GM21786 (cell line): Measurements from ENCODE around the gene MLPH.
A peak's percentile ranks its signal among the peaks of the same experiment; 100 is the strongest.

Experiments used
- ATAC-seq: cut with Tn5 transposase; IDR thresholded peaks from one replicate; pipeline ENCODE4 v1.9.1; 2021; ENCODE audit not compliant: unreplicated experiment

MLPH gene

DNA sequence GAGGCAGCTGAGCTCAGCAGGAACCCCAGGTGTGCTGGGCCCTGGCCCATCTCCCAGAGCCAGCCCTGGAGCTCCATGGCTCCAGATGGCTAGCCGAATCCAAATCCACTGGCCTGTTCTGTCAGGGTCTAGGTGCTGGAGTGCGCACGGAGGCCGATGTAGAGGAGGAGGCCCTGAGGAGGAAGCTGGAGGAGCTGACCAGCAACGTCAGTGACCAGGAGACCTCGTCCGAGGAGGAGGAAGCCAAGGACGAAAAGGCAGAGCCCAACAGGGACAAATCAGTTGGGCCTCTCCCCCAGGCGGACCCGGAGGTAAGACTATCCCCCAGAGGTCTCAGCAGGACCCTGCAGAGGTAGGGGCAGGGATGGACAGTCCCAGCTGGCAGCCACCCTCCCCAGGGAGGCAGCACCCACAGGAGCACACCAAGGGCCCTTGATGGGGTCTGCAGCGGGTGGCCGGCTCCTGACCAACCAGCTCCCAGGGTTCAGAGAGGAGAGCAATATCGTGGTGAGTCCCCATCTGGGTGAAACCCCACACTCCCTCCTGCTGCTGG lies 53.2 kb downstream of the MLPH start:
- ATAC-seq, result no peak

DNA sequence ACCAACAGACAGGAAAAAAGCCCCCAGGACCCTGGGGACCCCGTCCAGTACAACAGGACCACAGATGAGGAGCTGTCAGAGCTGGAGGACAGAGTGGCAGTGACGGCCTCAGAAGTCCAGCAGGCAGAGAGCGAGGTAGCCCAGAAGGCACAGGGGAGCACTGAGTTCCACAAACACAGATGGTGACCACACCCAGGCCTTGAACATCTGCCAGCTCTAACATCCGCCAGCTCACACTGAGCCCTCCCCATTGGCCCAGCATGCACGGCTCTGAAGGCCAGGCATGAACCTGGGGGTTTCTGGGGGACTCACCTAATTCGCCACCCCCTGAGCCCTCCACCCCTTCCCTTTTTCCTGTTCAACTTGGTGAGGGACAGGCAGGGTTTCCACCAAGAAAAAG lies 53.8 kb downstream of the MLPH start:
- no peak for ATAC-seq

DNA sequence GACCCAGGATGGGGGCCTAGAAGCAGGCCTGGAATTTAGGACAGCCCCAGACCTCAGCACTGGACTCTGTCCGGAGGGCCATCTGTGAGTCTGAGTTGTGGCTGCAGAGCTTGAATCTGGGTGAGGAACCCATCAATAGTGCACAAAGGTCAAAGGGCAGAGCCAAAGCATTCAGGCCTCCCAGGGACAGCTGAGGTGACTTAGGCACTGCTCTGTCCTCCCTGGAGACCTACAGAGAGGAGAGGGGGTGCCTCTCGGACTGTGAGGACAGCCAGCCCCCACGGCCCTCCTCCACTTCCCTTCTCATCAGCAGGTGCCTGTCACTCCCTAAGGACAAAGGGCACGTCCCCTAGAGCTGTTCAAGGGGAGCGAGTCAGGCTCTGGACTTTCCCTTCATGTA lies 54.2 kb downstream of the MLPH start:
- ATAC-seq, result no peak

DNA sequence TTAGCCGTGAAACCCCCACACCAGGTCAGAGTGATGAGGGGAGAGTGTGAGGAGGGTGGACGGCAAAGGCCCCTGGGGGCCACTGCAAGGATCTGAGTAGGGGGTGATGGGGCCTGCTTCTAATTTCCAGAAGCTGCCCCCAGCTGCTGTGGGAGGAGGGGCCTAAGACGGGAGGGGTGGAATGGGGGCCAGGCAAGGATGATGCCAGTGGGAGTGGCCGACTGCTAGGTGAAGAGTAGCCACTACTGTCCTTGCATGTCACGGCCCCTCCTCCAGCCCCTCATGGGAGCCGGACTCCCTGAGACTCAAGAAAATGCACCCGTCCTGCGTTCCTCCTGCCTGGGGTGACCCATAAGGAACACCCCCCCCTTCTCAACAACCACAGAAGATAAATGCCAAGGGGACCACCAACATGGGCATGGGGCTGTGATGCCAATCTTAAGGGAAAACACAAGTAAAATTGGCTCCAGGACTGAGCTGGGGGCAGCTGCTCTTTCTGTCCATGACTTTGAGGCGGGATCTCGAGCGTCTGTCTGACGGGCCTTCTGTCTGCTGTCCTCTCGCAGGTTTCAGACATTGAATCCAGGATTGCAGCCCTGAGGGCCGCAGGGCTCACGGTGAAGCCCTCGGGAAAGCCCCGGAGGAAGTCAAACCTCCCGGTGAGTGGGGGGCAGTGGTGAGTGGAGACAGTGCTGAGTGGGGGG lies 55.1 kb downstream of the MLPH start:
- no peak for ATAC-seq

DNA sequence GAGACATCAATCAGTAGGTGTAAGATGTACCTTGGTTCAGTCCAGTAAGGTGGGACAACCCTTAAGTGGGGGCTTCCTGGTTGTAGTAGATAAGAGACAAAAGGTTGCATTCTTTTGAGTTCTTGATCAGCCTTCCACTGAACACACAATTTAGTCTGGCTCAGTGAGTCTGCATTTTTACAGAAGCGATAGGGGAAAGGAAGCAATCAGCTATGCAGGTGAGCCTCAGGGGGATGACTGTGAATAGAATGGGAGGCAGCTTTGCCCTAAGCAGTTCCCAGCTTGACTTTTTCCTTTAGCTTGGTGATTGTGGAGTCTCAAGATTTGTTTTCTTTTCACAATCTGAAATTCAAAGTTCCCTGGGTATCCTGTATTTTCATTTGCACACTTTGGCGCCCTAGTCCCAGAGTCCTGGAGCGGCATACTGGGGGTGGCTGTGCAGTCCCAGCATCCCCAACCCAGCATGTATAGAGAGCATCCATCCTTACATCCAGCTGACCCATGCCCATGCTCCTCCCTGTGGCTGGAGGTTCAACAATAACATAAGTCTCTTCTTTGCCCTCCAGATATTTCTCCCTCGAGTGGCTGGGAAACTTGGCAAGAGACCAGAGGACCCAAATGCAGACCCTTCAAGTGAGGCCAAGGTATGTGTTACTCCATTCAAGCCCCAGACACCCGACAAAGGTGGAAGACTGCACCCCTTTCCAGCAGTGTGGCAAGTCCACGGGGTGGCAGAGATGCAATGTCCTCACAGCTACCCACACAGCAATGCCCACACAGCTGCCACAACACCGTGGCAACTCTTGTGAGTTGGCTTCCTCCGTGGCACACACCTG lies 59.2 kb downstream of the MLPH start:
- no peak for ATAC-seq

DNA sequence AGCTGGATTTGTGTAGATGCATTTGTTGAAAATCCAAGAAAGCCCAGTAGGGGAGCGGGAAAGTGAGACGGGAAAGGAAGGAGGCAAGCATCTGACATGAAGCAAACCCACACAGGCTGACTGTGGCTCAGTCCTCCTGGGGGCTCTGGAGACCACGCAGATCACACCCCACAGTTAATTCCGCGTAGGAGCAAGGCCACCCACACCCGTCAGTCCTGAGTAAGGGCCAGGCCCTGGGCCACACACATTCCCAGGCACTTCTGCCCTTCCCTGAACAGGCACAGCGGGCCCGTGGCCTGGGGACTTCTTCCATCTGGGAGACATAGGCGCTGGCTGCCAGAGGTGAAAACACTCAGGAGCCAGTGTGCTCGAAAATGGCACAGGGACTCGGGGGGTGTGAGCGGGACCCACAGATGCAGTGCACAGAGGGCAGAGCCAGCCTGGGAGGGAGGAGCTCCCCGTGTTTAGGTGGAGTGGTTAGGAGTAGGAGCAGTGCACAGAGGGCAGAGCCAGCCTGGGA lies 59.9 kb downstream of the MLPH start:
- no peak for ATAC-seq

DNA sequence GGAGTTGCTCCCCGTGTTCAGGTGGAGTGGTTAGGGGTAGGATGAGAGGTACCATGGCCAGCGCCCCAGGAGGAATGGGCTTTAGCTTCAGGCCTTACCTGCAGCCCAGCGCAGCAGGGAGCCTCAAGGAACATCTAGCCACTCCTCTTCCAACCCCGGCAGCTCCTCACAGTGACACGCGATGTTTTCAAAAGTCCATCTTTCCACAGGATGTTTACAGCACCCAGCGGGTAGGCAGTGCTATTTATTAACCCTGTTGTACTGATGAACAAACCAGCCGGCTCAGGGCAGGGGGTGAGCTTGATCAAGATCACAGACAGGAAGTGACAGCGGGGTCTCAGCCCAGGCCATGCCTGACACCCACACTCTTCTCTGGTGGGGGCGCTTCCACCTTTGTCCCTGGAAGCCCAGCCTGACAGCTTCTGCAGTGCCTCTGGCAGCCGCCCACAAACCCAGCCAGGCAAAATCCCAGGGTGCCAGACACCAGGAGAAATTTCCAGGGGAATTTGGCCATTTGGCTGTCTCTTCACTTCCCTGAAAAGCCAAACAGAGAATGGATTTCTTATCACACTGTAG lies 60.9 kb downstream of the MLPH start:
- ATAC-seq, result no peak

DNA sequence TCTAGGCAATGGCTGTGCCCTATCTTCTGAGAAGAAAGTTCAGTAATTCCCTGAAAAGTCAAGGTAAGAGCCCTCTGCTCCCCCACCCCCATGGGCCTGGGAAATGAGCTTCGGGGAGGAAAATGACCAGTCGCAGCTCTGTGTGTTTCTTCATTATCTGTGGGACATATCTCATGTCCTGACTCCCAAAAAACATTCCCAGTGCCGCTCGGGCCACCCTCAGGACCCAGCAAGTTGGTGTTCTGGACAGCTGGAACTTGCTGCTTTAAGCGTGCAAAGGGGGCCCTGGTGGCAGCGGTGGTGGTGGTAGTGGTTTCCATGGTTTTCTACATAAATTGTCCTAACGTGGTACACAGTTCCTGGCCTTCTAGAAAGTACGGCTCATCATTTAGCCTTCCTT lies 62.2 kb downstream of the MLPH start:
- ATAC-seq, result no peak

DNA sequence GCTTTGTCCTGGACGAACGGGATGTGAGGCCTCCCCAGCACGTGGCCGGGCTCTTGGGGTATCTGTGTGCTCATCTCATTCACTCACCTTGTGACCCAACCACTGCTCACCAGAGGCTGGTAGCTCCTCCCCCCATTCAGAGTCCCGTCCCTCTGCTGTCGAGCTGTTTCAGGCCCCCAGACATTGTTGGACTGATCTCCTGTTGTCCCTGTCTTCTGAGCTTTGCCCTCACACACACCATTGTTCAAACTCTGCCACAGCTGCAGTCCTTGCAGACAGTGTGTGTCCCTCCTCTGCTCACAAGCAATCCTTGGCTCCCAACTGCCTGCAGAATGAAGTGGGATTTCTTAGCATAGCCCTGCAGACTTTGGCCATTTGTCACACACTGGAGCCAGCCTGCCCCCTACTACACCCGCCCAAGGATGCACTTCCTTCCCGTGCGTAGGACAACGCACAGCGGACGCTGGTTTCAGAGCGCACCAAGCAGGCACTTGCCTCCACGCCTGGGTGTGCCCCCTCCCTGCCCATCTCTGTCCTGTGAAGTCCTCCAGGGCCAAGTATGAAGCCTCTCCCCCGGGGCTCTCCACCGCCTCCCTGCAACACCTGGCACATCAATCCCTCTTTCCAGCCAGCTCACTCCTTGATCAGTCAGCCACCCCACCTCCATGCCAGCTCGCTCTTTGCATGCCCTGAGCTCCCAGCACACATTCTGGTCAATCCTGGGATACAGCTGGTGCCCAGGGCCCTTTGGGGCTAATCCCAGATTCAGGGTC lies 62.8 kb downstream of the MLPH start:
- ATAC-seq, result no peak

DNA sequence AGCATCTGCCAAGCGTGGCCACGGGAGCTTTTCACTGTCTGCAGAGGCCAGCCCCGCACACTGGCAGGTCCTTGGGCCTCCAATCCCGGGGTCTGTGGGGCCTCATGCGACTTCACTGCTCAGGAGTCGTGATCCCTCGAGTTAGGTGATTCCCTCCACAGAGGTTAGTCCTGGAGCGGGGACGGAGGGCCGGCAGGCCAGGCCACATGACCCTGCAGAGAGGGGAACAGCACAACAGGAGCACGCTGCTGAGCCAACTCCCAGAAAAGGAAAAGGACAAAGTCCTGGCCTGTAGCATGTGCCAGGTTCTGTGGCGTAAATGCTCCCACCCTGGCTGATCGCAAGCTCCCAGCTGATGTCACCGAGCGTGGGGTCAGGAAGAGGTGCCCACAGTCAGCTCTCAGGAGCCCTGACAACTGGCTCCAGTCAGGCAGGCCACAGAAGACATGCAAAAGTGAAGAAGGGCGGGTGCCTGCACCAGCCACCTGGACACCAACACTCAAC lies 64.1 kb downstream of the MLPH start:
- no peak for ATAC-seq

DNA sequence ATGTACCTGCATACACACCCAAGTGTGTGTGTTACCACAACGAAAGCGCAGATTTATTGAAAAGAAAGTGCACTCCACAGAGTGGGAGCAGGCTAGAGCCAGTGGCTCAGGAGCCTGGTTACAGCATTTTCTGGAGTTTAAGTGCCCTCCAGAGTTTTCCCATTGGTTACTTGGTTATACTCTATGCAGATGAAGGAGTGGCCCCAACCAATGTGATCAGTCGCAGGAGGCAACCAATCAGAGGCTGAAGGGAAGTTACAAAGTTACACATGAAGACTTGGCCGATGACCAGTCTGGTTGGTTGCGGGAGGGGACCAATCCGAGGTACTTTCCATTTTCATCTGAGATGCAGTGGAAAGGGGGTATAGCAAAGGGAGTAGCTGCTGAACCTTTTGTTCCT lies 65.9 kb downstream of the MLPH start:
- no peak for ATAC-seq

DNA sequence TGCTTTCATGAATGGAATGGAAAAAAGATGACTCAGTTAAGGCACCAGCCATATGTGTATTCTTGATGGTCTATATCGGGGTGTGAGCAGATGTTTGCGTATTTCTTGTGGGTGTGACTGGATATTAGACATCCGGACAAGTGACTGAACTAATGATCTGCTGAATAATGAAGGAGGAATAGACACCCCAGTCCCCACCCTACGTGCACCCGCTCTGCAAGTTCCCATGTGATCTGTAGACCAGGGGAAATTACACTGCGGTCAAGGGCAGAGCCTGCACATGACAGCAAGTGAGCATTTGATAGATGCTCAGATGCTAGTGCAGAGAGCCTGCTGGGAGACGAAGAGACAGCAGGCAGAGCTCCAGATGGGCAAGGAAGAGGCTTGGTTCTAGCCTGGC lies 66.9 kb downstream of the MLPH start:
- ATAC-seq, result no peak

DNA sequence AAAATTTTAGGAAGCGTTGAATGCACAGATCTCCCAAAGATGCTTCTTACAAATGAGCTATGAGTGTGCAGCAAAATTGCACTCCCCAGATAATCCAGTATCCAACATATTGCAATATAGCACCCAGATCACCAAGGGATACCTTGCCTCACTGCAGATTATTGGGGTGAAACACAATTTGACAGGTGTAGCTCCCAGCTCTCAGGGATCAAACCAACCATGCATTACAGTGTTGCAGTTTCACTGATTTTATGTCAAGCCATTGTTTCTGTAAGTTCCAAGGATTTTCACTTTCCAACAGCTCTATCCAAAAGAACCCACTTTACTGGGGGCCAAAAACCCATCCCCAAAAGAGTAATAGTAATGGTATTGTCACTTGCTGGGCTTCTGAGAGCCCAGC lies 68.5 kb downstream of the MLPH start:
- ATAC-seq, result no peak

DNA sequence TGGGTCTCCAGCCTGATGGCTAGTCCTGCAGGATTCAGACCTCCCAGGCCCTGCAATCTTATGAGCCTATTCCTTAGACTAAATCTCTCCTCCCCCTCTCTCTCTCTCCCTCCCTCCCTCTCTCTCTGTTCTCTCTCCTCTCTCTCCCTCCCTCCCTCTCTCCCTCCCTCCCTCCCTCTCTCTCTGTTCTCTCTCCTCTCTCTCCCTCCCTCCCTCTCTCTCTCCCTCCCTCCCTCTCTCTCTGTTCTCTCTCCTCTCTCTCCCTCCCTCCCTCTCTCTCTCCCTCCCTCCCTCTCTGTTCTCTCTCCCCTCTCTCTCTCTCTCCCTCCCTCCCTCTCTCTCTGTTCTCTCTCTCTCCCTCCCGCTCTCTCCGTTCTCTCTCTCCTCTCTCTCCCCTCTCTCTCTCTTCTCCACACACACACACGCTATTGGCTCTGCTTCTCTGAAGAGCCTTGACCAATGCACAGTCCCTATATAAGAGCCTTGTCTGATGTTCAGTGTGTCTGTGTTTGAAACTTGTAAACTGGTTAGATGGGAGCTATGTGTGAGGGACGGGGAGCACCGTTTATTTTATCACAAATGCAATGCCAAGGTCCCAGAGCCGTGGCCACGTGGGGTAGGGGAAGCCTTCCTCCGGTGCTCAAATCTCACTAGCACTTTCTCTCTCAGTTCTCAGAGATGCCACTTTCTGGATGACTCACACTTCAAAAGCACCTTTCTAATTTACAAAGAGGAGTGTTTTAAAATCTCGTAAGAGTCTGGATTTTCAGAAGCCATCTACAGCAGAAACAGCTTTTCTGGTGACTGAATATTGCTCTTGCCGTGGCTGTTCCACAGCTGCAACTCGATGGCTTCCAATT lies 70.0 kb downstream of the MLPH start:
- peak; percentile 97 for ATAC-seq

DNA sequence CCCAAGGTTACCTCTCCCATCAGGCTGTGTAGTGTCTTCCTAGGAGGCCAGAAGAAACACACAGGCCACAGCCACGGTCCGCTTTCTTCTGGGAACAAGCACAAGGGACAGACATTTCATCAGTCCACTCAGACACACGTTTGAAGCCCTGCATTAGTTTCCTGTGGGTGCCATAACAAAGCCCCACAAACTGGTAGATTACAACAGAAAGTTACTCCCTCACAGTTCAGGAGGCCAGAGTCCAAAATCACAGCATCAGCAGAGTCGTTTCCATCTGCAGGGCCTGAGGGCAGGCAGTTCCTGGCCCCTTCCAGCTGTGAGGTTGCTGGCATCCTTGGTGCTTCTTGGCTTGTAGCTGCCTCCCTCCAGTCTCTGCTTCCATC lies 70.6 kb downstream of the MLPH start:
- ATAC-seq, result peak; percentile 13

DNA sequence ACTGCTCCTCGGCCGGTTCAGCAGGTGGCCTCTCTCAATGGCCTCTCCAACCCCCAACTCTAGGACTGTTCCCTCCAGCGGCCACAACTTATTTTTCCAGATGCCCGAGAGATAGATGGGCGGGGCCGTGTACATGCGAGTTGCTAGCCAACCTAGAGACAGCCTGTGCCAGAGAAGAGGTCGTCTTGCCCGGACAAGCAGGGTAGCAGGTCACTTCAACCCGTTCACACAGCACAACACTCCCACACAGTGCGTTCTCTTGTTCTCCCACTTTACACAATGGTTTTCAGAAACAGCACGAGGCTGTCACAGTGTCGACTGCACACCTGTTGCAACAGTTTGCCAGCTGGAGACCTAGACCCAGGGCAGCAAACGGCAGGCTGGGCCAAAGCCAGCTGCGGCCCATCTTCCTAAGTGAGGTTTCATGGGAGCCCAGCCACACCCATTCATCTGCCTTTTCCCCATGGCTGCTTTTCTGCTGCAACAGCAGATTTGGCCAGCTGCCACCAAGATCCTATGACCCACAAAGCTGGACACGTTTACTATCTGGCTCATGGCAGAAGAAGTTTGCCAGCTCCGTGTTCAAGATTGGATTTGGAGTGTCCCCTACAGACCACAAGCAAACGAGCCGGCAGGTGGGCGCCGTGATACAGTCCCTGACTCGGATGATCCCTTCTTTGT lies 72.0 kb downstream of the MLPH start:
- ATAC-seq, result no peak

DNA sequence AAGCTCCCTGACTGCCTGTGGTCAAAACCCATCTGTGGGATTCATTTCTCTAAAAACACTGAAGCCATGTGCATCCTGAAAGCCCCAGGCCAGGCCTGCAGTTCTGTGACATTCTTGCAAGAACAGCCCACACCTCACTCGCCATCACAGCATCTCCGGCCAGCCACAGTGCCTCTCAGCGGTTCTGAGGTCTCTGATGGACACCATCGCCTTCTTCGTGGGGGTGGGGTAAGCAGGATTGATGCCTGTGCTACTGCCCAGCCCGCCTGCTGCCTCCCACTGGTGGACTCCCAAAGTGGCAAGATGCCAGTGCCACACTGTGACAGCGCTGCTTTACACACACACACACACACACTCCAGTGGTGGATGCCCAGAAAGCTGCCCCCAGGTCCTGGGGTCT lies 74.2 kb downstream of the MLPH start:
- ATAC-seq, result no peak

DNA sequence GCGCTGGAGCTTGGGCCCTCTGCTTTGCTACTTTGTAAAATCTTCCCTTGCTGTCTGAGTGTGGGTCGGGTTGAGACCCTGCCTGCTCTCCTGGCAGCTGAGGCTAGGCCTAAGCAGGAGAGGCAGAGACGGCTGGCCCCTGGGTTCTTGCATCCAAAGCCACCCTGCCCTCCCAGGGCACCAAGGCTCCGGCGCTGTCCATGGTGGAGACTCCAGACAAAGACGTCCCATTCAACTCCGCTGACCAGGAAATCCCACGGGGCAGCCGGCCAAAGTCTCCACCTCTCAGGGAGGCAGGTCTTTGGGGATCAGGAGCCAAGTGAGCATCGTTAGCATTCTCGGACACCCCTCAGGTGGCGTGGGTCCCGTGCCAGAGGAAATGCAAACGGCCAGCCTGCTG lies 76.8 kb downstream of the MLPH start:
- ATAC-seq, result no peak

DNA sequence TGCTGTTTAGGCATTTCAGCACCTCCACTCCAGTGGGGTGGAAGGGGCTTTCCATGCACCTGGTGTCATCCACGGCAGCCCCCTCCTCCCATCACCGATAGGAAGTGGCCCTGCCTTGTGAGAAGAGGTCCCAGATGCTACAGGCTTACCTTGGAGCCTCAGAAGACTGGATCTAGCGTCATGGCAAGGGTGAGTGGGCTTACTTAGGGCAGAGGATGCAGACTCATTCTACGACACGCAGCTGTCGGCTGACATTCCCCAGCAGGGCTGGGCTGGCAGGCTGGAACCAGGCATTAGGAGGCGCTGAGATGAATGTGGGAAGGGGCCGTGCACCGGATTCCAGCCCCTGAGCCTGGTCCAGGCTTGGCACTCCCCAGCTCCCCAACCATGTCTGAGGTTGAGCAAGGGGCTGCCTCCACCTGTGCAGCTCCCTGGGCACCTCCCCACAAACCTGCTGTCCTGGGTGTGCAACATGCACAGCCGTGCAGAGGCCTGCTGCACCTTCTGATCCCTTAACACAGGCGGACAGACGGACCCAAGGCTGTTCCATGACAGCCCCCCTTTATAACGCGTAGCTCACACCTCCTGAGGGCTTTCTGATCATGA lies 77.6 kb downstream of the MLPH start:
- ATAC-seq, result no peak
